HEK293T (cell line): Measurements from ENCODE around the gene DDX24.

Experiments
- CTCF ChIA-PET: fragments of 350-600 bp; formaldehyde crosslinking; extraction: SDS; loops from one replicate; lab custom pipeline; 2021; ENCODE audit warnings: antibody characterized with exemption, inconsistent platforms; lab: Yijun Ruan, JAX
- POLR2A ChIA-PET: fragments of 350-600 bp; formaldehyde crosslinking; extraction: SDS; loops from one replicate; lab custom pipeline; 2020; ENCODE audit warnings: antibody characterized with exemption, inconsistent platforms; lab: Yijun Ruan, JAX
- DNase-seq: peaks from one replicate; pipeline ENCODE4 v3.0.0; 2012; ENCODE audit warnings: mixed read lengths; ENCODE audit errors: extremely low spot score
- ARNT ChIP-seq: fragments of 450-650 bp; IDR thresholded peaks from 2 replicates; pipeline ENCODE4 v1.6.1; 2017; ENCODE audit warnings: mild to moderate bottlenecking
- BHLHE40 ChIP-seq: fragments of 450-650 bp; IDR thresholded peaks from 2 replicates; pipeline ENCODE4 v1.6.1; 2016; ENCODE audit warnings: mild to moderate bottlenecking, moderate library complexity, borderline replicate concordance
- CTBP1 ChIP-seq: fragments of 450-650 bp; IDR thresholded peaks from 2 replicates; pipeline ENCODE4 v1.6.1; 2016; ENCODE audit warnings: borderline replicate concordance
- ELF4 ChIP-seq: fragments of 450-650 bp; IDR thresholded peaks from 2 replicates; pipeline ENCODE4 v1.6.1; 2017; ENCODE audit warnings: antibody characterized with exemption
- FOXA1 ChIP-seq: fragments of 450-650 bp; IDR thresholded peaks from 2 replicates; pipeline ENCODE4 v1.6.1; 2016; ENCODE audit warnings: mild to moderate bottlenecking
- FOXK2 ChIP-seq: fragments of 450-650 bp; IDR thresholded peaks from 2 replicates; pipeline ENCODE4 v1.6.1; 2016; ENCODE audit warnings: mild to moderate bottlenecking
- FOXM1 ChIP-seq: fragments of 450-650 bp; IDR thresholded peaks from 2 replicates; pipeline ENCODE4 v1.6.1; 2017; ENCODE audit warnings: mild to moderate bottlenecking, borderline replicate concordance
- HDGF ChIP-seq: fragments of 450-650 bp; IDR thresholded peaks from 2 replicates; pipeline ENCODE4 v1.6.1; 2017; ENCODE audit warnings: antibody characterized with exemption, borderline replicate concordance
- L3MBTL2 ChIP-seq: fragments of 450-650 bp; conservative IDR thresholded peaks from 2 replicates; pipeline ENCODE4 v1.6.1; 2016; ENCODE audit warnings: mild to moderate bottlenecking
- LEF1 ChIP-seq: fragments of 450-650 bp; IDR thresholded peaks from 2 replicates; pipeline ENCODE4 v1.6.1; 2017; ENCODE audit warnings: mild to moderate bottlenecking, borderline replicate concordance
- NFRKB ChIP-seq: fragments of 450-650 bp; IDR thresholded peaks from 2 replicates; pipeline ENCODE4 v1.6.1; 2016; ENCODE audit warnings: mild to moderate bottlenecking, moderate library complexity
- SP1 ChIP-seq: fragments of 450-650 bp; IDR thresholded peaks from 2 replicates; pipeline ENCODE4 v1.6.1; 2017
- SUZ12 ChIP-seq: fragments of 450-650 bp; IDR thresholded peaks from 2 replicates; pipeline ENCODE4 v1.6.1; 2016; ENCODE audit warnings: mild to moderate bottlenecking
- TARDBP ChIP-seq: fragments of 450-650 bp; IDR thresholded peaks from 2 replicates; pipeline ENCODE4 v1.6.1; 2016
- ZNF384 ChIP-seq: fragments of 450-650 bp; IDR thresholded peaks from 2 replicates; pipeline ENCODE4 v1.6.1; 2016
- TF ChIP-seq, protein P1 (sequence below): fragments of 450-650 bp; IDR thresholded peaks from 2 replicates; pipeline ENCODE4 v1.6.1; 2016

Gene DDX24

DNA sequence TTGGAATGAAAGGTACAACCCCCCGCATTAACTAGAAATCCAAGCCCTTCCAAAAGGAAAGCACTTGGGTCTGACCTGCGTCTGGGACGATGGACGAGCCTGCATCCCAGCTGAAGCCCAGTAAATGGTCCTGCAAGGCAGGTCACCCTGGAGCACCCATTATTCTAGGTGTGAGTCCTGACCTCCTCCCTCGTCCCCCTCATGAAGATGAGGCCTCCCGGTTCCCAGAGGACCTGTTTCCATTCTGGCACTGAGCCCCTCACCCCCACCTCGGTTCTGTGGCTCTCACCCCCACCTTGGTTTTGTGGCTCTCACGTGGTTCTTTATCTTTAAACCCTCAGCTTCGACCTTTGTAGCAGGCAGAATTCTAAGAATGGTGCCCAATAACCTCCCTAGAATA is 36.9 kb upstream of the DDX24 start:
- no peak for DNase-seq
- TF ChIP-seq BHLHE40: no peak
- no peak for TF ChIP-seq SUZ12
- no peak for TF ChIP-seq SP1
- no peak for TF ChIP-seq FOXK2
- TF ChIP-seq HDGF: no peak
- no peak for TF ChIP-seq FOXA1
- no peak for TF ChIP-seq FOXM1
- CTCF ChIA-PET: no interaction called here
- POLR2A ChIA-PET: no interaction called here

DNA sequence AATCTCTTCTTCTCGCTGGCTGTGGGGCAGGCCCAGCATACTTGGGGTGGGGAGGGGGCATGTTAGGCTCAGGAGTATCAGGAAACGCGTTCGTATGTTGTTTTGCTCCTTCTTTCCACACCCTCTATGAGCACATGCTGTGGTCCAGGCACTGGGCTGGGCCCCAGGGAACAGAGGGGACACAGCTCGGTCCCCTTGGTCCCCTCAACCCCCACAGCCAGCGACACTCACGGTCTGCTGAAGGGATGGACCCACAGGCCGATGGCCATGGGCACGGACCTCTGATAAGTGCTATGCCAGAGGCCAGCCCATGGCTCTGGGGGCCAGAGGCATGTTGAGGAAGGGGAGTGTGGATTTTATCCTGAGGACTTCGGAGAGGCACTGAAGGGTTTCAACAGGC is 35.7 kb upstream of the DDX24 start:
- ChIA-PET POLR2A (no interaction called here), CTCF (no interaction called here)
- no peak for DNase-seq
- no peak for TF ChIP-seq FOXK2
- no peak for TF ChIP-seq ARNT
- no peak for TF ChIP-seq SP1
- no peak for TF ChIP-seq ELF4
- no peak for TF ChIP-seq FOXA1
- no peak for TF ChIP-seq L3MBTL2
- TF ChIP-seq, protein P1, sequence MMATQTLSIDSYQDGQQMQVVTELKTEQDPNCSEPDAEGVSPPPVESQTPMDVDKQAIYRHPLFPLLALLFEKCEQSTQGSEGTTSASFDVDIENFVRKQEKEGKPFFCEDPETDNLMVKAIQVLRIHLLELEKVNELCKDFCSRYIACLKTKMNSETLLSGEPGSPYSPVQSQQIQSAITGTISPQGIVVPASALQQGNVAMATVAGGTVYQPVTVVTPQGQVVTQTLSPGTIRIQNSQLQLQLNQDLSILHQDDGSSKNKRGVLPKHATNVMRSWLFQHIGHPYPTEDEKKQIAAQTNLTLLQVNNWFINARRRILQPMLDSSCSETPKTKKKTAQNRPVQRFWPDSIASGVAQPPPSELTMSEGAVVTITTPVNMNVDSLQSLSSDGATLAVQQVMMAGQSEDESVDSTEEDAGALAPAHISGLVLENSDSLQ: no peak
- TF ChIP-seq BHLHE40: no peak
- TF ChIP-seq HDGF: no peak
- TF ChIP-seq SUZ12: no peak
- no peak for TF ChIP-seq NFRKB
- no peak for TF ChIP-seq CTBP1
- no peak for TF ChIP-seq FOXM1
- TF ChIP-seq LEF1: no peak
- TF ChIP-seq TARDBP: no peak
- TF ChIP-seq ZNF384: no peak

DNA sequence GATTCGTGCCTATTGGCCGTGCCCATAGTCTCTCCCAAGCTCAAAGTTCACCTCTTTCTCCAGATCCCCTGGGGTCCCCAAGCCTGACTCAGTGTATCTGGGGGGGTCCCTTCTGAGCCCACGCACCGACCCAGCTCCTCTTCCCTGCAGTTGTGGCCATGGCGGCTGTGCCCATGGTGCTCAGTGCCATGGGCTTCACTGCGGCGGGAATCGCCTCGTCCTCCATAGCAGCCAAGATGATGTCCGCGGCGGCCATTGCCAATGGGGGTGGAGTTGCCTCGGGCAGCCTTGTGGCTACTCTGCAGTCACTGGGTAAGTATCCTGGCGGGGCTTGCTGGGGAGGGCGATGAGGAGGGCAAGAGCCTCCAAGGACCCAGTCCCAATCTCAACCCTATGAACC is 34.6 kb upstream of the DDX24 start:
- TF ChIP-seq, protein P1: no peak
- TF ChIP-seq SP1 (no peak), ZNF384 (no peak), FOXM1 (no peak), NFRKB (no peak), SUZ12 (no peak), L3MBTL2 (no peak), LEF1 (no peak), FOXK2 (no peak)
- no peak for DNase-seq
- POLR2A ChIA-PET: interaction anchor here (0.8 to 1.2 kb wide), 2 partner anchors 35 to 204 kb away, joined by 3 read pairs; partner anchors contain the start of genes DDX24 and IFI27L1
- CTCF ChIA-PET: interaction anchor here (1.2 kb wide), 1 partner anchor 176 kb away, joined by 3 read pairs; no protein-coding TSS in a partner anchor

DNA sequence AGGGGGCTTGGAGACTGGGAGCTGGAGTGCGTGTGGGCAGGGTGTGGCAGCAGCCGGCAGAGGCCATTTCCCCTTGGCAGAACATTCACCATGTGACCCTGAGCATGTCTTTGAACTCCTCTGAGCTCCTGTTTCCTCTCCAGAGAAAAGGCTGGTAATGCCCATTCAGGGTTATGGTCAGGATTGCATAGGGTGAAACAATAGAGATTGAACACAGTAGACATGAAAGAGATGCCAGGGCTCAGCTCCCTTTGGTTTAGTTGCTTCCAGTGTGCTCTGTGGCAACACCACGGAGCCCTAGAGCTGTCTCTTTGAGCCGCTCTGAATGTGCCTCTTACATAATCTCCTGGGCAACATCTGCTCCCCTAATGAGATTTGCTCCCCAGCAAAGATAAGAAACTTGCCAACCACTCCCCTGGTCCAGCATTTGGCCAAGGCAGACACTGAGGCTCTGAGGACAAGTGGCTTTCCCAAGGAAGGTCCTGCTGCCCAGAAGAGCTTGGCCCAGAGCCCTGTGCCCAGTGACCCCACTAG is 34.1 kb upstream of the DDX24 start:
- POLR2A ChIA-PET: interaction anchor here (0.7 to 1.2 kb wide), 3 partner anchors 8 to 204 kb away, joined by 3 read pairs; partner anchors contain the start of genes DDX24 and IFI27L1
- TF ChIP-seq FOXK2: no peak
- no peak for TF ChIP-seq FOXM1
- no peak for TF ChIP-seq BHLHE40
- TF ChIP-seq NFRKB: no peak
- TF ChIP-seq, protein P1: no peak
- no peak for TF ChIP-seq L3MBTL2
- TF ChIP-seq FOXA1: no peak
- TF ChIP-seq HDGF: no peak
- TF ChIP-seq ARNT: no peak
- no peak for TF ChIP-seq SUZ12
- no peak for TF ChIP-seq ELF4
- no peak for TF ChIP-seq SP1
- no peak for TF ChIP-seq TARDBP
- no peak for TF ChIP-seq ZNF384
- TF ChIP-seq LEF1: no peak
- TF ChIP-seq CTBP1: no peak
- no peak for DNase-seq
- CTCF ChIA-PET: interaction anchor here (1.2 kb wide), 1 partner anchor 175 kb away, joined by 3 read pairs; no protein-coding TSS in a partner anchor

DNA sequence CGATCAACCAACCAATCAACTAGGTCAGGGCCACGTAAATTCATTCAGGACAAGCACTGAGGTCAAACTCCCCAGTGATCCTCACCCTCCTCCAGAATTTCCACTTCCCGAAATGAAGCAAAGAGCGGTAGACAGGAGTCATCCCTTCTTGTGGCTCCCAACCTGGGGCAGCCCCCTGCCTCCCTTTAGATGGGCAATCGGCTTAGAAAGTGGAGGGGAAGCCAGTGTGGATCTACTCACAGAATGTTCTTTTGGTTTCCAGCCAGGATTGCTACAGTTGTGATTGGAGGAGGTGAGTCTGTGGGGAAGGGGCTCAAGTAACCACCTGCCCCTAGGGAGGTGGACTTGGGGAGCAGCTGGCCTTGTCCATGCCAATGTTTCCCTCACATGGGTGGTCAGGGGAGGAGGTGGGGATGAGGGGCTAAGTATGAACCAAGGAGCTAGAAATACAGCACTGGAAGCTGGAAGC is 33.6 kb upstream of the DDX24 start:
- CTCF ChIA-PET: interaction anchor here (1.2 to 1.5 kb wide), 2 partner anchors 78 to 175 kb away, joined by 3 read pairs; no protein-coding TSS in a partner anchor
- TF ChIP-seq L3MBTL2: no peak
- TF ChIP-seq, protein P1: no peak
- no peak for TF ChIP-seq FOXA1
- no peak for TF ChIP-seq BHLHE40
- TF ChIP-seq CTBP1: no peak
- TF ChIP-seq TARDBP: no peak
- no peak for TF ChIP-seq NFRKB
- TF ChIP-seq FOXK2: no peak
- TF ChIP-seq LEF1: no peak
- TF ChIP-seq SP1: no peak
- no peak for TF ChIP-seq ELF4
- TF ChIP-seq ARNT: no peak
- no peak for TF ChIP-seq SUZ12
- TF ChIP-seq ZNF384: no peak
- TF ChIP-seq FOXM1: no peak
- TF ChIP-seq HDGF: no peak
- DNase-seq: no peak
- POLR2A ChIA-PET: interaction anchor here (0.7 to 1.2 kb wide), 3 partner anchors 9 to 203 kb away, joined by 3 read pairs; partner anchors contain the start of genes DDX24 and IFI27L1
